Stimulated activated naive CD4-positive, alpha-beta T cell treated with Interleukin-2 at 50 U/mL for 16 hours (primary cell): ENCODE results near the gene NMNAT2.
"Not testable (repeated sequence)": the region's sequence is repeated elsewhere in the genome, so short reads cannot be mapped to it uniquely, and the experiment has no call there.

Experiments
- DNase-seq: peaks from one replicate; lab custom pipeline; 2025; lab: John Stamatoyannopoulos, UW

The NMNAT2 gene

DNA sequence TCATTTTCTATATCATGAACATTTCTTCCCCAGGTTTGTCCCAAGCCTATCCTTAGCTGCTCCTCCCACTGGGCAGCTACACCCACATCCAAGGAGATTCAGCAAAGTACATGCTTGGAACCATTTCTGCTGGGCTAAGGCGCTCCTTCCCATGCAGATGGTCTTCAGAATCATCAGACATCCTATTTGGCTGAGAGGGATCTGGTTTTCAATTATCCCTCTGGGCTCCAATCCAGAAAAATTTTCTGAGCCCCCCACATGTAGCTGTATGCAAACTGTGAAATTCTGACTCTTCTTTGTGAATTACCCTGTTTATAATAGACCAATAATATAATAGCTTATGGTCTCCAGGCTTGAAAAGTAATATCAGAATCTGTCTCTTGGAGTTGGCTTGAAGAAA, 132.9 kb downstream of the NMNAT2 start:
- no peak for DNase-seq

DNA sequence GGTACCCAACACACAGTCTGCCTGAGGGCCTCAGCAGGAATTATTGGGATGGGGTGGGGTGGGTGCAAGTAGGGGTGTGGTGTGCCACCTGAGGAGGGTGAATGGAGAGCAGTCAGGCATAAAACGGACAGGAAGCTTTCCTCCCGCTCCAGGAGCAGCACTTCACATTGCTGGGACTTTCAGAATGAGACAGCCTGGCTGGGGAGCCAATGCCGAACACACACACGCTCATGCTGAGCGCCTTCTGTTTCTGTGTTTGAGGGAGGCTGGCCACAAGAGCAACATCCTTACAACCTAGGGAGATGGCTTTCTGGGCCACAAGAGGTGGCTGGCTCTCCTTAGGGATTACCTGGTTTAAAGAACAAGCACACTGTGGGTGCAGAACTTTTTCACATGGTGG, 134.1 kb downstream of the NMNAT2 start:
- no peak for DNase-seq

DNA sequence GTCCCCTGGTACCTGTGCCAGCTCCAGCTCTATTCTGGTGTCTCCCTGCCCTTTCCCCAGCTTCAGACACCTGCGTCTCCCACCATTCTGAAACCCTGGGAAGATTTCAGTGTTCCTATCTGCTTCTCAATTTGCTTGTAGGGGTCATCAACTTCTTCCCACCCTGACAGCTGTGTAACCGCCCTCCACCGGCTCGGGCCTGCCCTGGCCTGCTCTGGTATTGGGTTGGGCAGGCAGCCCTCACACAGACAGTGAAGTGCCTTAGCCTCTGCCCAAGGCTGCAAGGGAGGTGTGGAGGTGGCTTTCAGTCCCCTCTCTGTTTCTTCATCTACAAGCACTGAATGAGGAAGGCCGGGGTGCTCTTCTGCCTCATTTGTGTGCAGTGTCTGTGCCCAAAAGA, 134.9 kb downstream of the NMNAT2 start:
- no peak for DNase-seq

DNA sequence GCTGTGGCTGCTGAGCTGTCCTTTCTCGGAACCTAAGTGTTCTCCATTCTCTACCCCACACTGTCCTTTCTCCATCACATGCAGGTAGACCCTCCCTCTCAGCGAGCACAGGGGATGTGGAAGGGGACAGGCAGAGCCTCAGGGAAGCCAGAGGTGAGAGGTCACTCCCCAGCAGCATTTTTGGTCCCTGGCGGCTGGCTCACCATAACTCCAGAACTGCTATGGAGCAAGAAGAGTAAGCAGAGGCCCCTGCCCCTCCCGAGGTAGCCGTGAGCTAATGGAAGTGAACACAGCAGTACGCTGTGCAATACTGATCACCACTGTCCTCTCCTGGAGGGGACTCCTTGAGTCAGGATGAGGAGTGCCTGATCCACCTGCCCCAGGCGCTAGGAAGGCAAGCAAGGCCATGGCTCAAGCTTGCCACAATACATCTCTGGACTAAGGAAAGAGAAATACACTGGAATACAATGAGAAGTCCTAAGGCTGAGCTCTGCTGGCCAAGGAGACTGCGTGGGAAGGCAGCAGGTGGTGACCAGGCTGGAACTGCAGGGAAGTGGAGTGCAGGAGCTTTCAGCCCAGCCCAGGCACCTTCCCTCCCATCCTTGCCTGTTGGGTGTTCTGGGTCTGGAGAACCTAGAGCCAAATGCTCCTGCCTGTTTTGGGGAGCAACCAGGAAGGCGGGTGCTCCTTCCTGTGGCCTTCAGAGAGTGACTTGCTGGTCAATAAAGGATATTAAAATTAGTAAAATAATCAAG, 135.9 kb downstream of the NMNAT2 start:
- no peak for DNase-seq

DNA sequence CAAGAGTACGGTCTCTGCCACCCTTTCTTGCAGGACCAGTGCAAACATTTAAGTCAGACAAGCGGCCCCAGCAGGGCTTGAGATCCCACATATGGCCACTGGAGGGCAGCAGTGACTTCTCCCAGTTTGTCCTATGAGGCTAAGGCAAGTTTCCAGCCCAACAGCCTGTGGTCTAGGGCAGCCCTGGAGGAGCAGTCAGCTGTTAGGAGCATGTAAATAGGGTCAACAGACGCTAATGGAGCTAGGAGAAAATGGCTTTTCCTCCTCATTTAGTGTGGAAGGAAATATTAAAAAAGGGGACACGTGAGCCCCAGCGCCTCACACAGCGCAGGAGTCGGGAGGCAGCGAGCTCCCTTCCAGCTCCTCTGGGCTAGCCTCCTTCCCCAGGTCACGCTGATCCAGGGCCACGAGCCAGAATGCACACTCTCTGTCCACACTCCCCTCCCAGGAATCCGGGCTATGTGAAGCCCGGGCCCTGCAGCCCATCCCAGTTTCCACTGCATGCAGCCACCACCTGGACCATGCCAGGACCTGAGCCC, 136.6 kb downstream of the NMNAT2 start:
- DNase-seq, result peak; percentile 54

DNA sequence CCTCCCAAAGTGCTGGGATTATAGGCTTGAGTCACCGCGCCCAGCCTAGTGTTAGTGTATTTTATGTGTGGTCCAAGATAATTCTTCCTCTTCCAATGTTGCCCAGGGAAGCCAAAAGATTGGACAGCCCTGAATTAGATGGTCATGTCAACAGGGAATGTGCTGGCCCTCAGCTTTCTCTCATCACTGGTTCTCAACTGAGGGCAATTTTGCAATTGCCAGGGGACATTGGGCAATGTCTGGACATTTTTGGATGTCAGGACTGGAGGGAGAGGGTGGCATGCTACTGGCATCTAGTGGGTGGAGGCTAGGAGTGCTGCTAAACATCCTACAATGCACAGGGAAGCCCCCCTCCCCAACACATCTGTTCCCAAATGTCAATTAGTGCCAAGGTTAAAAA, 137.1 kb downstream of the NMNAT2 start:
- DNase-seq, result no peak

DNA sequence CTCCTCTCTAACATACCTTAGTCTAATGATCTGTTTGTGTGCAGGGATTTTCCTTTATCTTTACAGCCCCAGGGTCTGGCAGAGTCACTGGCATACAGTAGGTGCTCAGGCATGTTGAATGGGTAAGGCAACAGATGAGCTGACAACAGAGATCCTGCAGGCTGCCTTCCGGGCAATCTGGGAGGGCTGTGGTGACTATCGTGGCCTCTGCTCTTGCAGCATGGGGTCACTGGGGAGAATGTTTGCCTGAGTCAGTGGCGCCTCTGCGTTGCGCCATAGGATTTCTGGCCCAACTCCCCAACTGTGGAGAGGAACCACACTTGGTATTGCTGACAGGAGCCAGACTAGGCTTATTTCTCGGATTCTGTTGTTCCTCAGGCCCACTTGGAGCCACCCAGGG, 138.3 kb downstream of the NMNAT2 start:
- no peak for DNase-seq

DNA sequence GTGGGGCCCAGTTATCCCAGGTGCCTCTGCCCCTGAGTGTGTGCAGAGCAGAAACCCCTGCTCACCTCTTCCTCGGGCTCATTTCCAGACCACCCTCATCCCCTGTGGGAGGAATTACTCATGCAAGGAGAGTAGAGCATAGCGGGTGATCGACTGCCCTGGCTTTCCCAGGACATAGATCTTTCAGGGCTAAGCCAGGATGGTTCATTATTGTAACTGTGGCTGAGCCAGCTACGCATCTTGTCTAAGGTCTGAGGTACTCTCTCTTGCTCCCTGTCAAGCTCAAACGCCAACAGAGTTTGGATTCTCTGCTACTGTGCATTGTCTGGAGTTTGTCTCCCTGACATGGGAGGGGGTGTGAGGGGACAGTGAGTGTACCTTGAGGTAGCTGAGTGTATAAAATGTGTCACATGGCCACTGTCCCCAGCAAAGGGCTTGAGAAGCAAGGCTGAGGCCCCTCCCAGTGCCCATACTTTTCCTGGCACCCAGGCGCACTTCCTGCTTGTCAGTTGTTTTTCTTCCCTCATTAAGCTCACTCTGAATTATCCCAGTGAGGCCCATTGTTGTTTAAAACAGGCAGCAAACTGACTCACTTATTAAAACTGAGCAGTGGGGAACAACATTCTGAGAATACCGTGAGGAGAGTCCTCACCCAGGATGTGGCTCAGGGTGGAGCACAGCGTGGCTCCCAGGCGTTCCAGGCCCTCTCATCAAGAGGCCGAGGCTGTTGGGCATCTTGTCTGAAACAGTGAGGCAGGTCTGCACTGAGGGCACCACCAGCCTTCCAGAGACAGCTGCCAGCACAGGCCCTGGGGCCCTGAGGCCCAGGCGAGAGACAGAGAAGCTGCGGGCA, 139.2 kb downstream of the NMNAT2 start:
- DNase-seq, result no peak

DNA sequence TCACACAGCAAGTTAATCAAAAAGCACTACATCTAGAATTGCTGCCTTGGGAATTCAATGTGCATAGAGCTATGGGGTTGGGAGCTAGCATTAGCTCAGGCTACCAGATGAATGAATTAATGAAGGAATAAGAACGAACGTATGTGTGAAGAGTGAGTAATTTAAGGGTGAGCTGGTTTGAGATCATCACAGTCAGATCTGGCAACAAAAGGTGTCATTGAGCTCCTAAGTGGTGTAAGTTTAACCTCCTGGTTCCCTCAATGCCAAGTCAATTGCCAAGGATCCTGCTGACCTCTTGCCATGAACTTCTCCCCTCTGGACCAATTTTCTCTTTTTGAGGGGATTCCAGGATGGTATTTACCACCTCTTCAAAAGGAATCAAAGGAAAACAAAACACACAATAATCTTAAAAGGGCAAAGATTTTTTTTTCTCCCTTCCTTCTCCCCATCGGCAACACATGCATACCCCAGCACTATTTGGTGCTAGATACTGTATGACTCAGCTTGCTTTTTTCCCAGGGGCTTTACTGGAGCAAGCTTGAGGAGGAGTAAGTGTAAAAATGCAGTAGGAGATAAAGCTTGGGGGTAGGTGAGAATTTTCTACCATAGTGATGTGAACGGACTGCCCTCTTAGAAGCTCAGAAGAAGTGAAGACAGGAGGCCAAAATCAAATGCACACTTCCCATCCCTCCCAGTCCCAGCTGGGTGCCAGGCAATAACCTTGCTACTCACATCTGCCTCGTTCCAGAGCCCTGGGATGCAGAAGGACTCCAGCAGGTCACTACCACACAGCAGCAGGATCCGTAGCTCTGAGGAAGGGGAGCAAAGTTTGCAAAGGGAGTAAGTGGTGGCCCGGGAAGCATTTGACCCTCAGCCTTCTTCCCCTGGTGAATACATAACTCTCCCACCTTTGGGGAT, 140.1 kb downstream of the NMNAT2 start:
- no peak for DNase-seq

DNA sequence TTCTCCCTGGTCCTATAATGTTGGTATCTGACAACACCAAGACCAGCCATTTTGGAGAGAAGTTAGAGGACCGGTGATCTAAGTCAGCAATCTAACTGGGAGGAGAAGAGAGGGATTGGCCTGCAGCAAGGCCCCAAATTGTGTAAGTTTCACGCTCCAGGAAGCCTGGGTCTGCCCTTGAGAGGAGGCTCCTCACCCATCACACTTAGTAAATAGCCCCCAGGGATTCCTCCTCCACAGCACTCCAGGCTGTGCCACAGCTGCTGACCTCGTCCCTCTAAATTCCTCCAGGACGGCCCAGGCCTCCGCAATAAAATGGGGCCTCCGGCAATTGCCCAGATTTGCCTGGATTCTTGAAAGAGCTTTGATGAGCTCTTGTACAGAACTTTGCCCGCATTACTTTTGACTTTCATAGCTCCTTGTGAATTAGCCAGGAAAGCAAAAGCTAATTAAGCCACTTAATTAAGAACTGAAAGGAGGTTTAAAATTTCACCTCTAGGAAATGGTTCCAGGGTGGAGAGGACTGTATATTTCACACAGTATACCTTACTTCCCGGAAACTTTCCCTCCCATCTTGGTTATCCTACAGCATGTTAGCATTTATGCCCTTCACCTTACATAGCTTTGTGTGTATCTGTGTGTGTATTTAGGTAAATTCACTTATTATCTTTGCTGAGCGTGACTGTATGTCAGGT, 141.6 kb downstream of the NMNAT2 start:
- DNase-seq, result no peak

DNA sequence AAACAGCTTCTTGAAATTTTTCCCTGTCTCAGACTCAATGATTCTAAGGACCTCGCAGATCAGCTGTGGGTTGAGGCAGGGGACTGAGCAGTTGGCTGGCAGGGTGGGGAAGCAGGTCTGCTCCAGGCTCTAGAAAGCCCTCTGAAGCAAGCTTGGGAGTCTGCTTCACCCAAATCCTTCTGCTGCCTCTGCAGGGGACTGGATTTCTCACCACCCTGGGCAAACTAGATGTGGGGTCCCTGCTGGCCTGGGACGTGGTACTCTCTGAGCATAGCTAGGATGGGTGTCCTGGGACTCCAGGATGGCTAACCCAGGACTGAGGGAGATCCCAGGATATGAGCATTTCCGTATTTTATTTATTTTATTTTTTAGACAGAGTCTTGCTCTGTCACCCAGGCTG, 142.9 kb downstream of the NMNAT2 start:
- no peak for DNase-seq

DNA sequence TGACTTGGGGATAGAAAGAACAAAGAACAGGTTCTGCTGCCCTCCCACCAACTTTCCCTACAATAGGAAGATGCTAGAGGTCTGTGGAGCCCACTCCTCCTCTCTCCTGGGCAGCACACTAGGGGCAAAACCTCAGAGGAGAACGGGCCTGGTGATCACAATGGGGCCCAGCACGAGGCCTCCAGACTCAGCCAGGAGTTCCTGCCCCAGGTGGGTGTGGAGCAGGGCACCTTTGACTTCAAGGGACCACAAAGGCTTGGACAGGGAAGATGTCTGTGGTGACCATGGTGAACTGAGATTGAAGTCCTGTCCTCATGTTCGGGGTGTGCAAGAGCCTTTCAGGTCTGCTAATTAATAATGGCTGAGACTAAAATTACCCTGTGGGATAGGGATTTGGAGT, 143.3 kb downstream of the NMNAT2 start:
- no peak for DNase-seq

DNA sequence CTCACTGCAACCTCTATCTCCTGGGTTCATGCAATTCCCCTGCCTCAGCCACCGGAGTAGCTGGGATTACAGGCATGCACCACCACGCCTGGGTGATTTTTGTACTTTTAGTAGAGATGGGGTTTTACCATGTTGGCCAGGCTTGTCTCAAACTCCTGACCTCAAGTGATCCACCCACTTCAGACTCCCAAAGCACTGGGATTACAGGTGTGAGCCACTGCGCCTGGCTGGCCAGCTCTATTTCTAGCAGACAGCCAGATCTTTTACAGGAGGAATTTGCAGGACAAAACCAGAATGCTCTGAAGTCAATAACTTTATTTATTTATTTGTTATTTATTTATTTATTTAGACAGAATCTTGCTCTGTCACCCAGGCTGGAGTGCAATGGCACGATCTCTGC, 144.2 kb downstream of the NMNAT2 start:
- DNase-seq, result not testable (repeated sequence)

DNA sequence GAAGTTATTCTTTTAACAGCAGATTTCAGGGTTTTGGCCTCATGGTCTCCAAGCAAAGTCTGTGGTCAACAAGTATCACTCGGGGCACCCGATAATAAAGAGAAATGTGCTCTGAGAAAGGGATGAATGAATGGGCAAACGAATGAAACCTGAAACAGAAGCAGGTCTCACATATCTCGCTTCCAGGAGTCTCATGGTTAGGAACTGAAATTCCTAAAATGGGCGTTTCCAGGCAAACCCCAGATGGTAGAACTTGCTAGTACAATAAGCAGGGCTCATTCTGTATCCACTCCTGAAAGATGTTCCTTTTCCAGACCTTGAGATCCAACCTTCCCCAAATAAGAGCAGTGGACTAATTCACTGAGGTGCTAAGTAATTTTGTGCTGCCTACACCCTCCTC, 144.9 kb downstream of the NMNAT2 start:
- DNase-seq, result no peak

DNA sequence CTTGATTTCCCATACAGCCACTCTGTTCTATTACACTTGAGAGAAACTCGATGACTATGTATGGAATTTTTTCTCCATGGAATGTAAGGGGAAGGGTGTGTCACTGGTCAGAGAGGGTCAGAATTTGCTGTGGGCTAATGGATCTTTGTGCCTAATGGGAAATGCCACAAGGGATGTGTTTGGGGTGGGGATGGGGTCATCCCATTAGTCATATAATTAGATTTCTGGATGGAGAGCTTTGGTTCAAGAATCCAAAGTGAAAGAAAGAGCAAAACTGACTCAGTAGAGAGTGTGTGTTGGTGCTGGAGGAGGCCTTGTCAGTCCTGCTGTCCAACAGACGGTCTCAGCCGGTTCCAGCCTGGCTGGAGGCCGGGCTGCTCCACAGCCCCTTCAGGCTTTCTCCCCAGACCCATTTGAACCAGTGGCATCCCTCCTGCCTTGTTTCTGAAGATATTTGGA, 145.8 kb downstream of the NMNAT2 start:
- no peak for DNase-seq

DNA sequence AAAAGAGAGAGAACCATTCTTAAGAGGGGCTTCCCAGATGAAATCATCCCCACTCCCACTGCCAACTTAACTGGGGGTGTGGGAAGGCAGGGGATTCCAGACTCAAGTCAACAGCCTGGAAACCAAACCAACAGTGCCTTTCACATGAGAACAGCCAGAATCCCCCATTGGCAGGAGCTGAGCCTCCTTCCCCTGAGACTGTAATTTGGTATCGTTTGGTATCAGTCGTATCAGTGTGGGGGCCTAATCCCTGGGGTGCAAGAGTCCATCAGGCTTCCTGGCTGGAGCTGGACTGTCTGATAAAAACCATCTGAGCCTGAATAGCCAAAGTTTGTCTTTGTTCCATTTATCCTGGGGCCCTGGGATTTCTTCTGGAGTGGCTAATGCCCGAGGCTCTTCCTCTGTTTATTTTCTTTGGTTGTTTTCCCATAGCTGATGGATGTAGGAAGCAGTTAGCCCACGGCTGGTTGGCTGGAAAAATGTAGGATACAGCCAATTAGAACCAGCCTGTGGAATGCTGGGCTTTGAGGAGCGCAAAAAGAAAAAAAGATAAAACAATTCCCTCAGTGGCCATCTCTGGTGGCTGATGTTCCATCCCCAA, 147.5 kb downstream of the NMNAT2 start:
- DNase-seq, result no peak

DNA sequence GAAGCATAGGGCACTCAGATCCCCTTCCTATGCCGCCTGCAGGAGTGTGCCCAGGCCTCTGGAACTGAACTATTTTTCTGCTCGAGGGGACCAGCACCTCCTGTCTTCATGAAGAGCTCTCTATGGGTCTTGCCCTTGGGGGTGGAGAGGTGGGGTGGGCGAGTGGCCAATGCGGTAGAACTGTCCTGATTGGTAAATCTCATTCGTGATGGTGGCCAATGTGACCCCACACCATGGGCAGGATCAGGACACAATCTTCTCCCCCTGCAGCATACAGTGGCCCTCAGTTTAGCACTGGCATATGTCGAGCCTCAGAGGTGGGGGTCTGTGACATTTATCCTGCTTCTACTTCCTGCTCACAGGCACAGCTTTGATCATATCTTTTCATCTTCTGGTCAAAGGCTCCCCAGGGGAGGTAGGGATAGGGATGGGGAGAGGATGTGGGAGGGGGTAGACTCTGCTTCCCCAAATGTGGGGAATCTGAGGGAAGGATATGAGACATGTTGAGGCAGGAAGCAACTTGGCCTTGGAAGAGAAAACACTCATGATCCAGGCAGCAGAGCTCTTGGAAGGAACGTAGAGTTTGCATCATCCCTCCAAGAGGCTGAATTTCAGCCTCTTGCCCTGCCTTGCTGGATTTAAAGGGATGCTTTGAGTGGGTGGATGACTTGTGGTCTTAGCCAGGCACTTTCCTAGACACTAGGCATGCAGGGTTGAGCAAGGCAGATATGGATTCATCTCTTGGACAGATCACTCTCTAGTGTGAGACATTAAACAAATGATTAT, 150.3 kb downstream of the NMNAT2 start:
- no peak for DNase-seq

DNA sequence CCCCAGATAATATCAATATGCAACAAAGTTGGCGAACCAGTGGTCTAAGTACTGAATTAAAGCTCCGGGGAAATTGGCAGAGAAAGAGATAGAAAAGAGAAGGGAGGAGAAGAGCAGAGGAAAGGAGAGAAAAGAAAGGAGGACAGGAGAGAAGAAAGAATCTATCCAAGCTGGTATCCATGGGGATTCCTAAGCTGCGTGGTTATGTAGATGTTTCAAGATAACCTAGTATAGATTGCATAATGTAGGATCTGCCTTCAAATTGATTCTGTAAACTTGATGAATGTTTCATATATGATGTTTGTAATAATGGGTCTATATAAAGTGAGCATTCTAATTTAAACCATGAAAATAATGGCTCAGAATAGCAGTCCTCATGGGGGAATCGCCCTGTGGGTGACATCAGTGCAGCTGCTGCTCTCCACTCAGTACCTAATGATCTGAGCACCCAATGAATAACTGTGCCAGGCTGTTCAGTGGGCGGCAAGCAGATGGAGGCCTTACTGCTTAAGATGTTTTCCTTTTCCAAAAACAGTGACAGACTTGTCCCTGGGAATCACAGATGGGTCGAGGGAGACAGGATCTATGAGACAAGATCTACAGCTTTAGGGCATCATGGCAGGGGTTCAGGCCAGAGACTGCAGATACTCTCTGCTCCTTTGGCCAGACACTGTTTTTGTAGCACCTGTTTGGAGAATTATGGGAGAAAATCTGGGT, 154.1 kb downstream of the NMNAT2 start:
- no peak for DNase-seq

DNA sequence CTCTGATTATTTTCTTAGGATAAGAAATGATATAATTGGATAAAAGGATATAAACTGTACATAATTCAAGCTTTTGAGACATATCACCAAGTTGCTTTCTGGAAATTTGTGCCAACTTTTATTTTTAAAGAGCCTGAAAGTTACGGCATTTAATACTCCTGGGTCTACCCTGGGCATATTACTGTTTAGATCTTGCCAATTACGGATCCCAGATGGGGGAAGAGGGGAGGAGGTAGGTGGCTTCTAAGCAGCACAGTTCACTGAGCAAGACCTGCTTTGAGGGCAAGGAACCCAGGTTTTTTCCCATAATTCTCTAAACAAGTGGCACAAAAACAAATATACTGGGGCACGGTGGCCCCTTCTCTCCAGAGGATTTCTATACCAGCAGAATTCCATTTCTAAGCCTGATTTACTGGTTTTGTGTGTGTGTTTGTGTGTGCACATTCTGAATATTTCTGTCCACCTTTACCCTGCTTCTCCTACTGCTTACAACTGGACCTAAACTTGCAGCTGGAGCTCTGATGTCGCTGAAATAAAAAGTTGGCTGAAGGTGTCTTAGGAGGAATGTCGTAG, 155.5 kb downstream of the NMNAT2 start:
- DNase-seq, result no peak
